B cell (primary cell): ENCODE data around the gene C15orf39. TPM values are rescaled to one million over a fixed set of nuclear protein-coding genes. Genes with fewer than 3 reads are reported as not detected.
A peak's percentile ranks its signal among the peaks of the same experiment; 100 is the strongest.

ENCODE experiments used
- ATAC-seq: fragments of 200-7000 bp; cut with Tn5 transposase; one replicate; pipeline ENCODE4 v1.10.0; 2021; ENCODE audit warnings: low read depth, mild to moderate bottlenecking, moderate number of reproducible peaks, moderate library complexity
- CTCF ChIA-PET: fragments of 350-600 bp; sonication (Branson Sonifier 250); formaldehyde crosslinking; loops from one replicate; lab custom pipeline; 2021; ENCODE audit warnings: antibody characterized with exemption, inconsistent platforms; lab: Charles Lee
- POLR2A ChIA-PET: fragments of 350-600 bp; sonication (Branson Sonifier 250); formaldehyde crosslinking; loops from one replicate; lab custom pipeline; 2021; ENCODE audit warnings: antibody characterized with exemption; lab: Charles Lee
- DNase-seq: peaks from one replicate; pipeline ENCODE4 v3.0.0; 2013
- H2AFZ ChIP-seq: 2 replicates; pipeline ENCODE4 v1.6.1; 2012; ENCODE audit warnings: mild to moderate bottlenecking, low read depth, low read length; ENCODE audit not compliant: insufficient read depth, poor library complexity, severe bottlenecking
- H3K27ac ChIP-seq, 2 donors: 1 replicate in 1 of 2; 2 replicates in 1 of 2; pipeline ENCODE4 v1.5.1; 2012 to 2013; ENCODE audit warnings: low read length in 2 of 2, mild to moderate bottlenecking in 2 of 2, moderate library complexity in 1 of 2
- H3K27me3 ChIP-seq, 4 experiments: fragments of 200-600 bp in 1 of 4; sonication (generic) in 1 of 4; replicated peaks in 1 of 4; 1 replicate in 2 of 4; 2 replicates in 2 of 4; pipeline versions ENCODE4 v1.6.1 to v1.7.0; 2013 to 2016; ENCODE audit warnings: low read length in 3 of 4, mild to moderate bottlenecking in 2 of 4, mixed read lengths in 1 of 4, moderate library complexity in 1 of 4; ENCODE audit not compliant: insufficient read depth in 4 of 4, control insufficient read depth in 3 of 4; ENCODE audit errors: control extremely low read depth in 1 of 4
- H3K36me3 ChIP-seq, 2 experiments: replicated peaks in 1 of 2; 1 replicate in 1 of 2; 2 replicates in 1 of 2; pipeline versions ENCODE4 v1.6.1 to v1.7.1; 2013; ENCODE audit warnings: low read length in 1 of 2; ENCODE audit not compliant: insufficient read depth in 2 of 2, control insufficient read depth in 1 of 2; ENCODE audit errors: control extremely low read depth in 1 of 2, extremely low read depth in 1 of 2
- H3K4me1 ChIP-seq, 2 donors: fragments of 200-600 bp in 1 of 2; sonication (generic) in 1 of 2; 1 replicate in 1 of 2; 2 replicates in 1 of 2; pipeline versions ENCODE4 v1.5.1 to v1.6.1; 2013 to 2017; ENCODE audit warnings: low read length in 2 of 2; ENCODE audit not compliant: control insufficient read depth in 2 of 2, insufficient read depth in 2 of 2
- H3K4me2 ChIP-seq: replicated peaks from 2 replicates; pipeline ENCODE3; 2012; ENCODE audit warnings: mild to moderate bottlenecking, low read depth, low read length; ENCODE audit not compliant: poor library complexity, severe bottlenecking
- H3K4me3 ChIP-seq, 5 experiments: fragments of 200-600 bp in 1 of 5; sonication (generic) in 1 of 5; 1 replicate in 3 of 5; 2 replicates in 2 of 5; pipeline versions ENCODE4 v1.5.1 to v1.7.0; 2011 to 2016; ENCODE audit warnings: low read length in 4 of 5, mild to moderate bottlenecking in 4 of 5, low read depth in 2 of 5, control low read depth in 1 of 5, moderate library complexity in 1 of 5; ENCODE audit not compliant: insufficient read depth in 1 of 5; ENCODE audit errors: control extremely low read depth in 1 of 5, extremely low read depth in 1 of 5
- H3K79me2 ChIP-seq: fragments of 200-600 bp; sonication (generic); one replicate; pipeline ENCODE4 v1.6.0; 2016; ENCODE audit warnings: low read length; ENCODE audit not compliant: control insufficient read depth, insufficient read depth
- H3K9ac ChIP-seq: fragments of 200-600 bp; sonication (generic); 2 replicates; pipeline ENCODE4 v1.6.1; 2017; ENCODE audit warnings: mild to moderate bottlenecking, low read length, moderate library complexity
- H3K9me3 ChIP-seq, 3 donors: one replicate each; pipeline versions ENCODE4 v1.6.1 to v1.7.1; 2013; ENCODE audit warnings: low read length in 2 of 3; ENCODE audit not compliant: control insufficient read depth in 2 of 3, insufficient read depth in 1 of 3; ENCODE audit errors: control extremely low read depth in 1 of 3
- H4K20me1 ChIP-seq: 2 replicates; pipeline ENCODE4 v1.6.0; 2012; ENCODE audit warnings: mild to moderate bottlenecking, low read length; ENCODE audit not compliant: insufficient read depth, control insufficient read depth, poor library complexity, severe bottlenecking
- H3K27ac Mint-ChIP-seq: one replicate; pipeline ENCODE4 v1.8.0; 2021; ENCODE audit warnings: mixed read lengths
- H3K27me3 Mint-ChIP-seq: one replicate; pipeline ENCODE4 v1.8.0; 2021; ENCODE audit warnings: mixed read lengths
- H3K4me1 Mint-ChIP-seq: one replicate; pipeline ENCODE4 v1.8.0; 2021; ENCODE audit warnings: mixed read lengths
- H3K4me3 Mint-ChIP-seq: one replicate; pipeline ENCODE4 v1.8.0; 2021; ENCODE audit warnings: mixed read lengths
- H3K9me3 Mint-ChIP-seq: one replicate; pipeline ENCODE4 v1.8.0; 2022; ENCODE audit warnings: mixed read lengths; ENCODE audit not compliant: insufficient read depth
- EZH2 ChIP-seq: IDR thresholded peaks from 2 replicates; pipeline ENCODE4 v1.6.1; 2012; ENCODE audit warnings: borderline replicate concordance, low read depth, mild to moderate bottlenecking, moderate library complexity, low read length; ENCODE audit not compliant: insufficient read depth, poor library complexity, severe bottlenecking
- WGBS: methylation state at CpG from one replicate; pipeline ENCODE4 v1.1.5; 2013; ENCODE audit warnings: missing lambda C conversion rate; ENCODE audit not compliant: insufficient coverage; 5-methylcytosine and 5-hydroxymethylcytosine counted together
- intact Hi-C: fragments of 100-400 bp; cut with micrococcal nuclease; formaldehyde crosslinking; loops from one replicate; pipeline ENCODE4 v1.10.0; 2022
- polyA plus RNA-seq: library from polyadenylated mRNA; depleted of rRNA; stranded (reverse); fragments of >200 nt; gene quantifications from 2 replicates; pipeline ENCODE4 v1.2.3, GENCODE V29; 2012
- total RNA-seq, 2 donors: library from RNA; stranded (reverse); fragments of 120-200 nt in 1 of 2; gene quantifications; 1 replicate in 1 of 2; 2 replicates in 1 of 2; pipeline versions ENCODE4 v1.2.3 to v1.2.4, GENCODE V29; 2013 to 2022
- TF ChIP-seq, protein P1 (sequence below): fragments of 200-600 bp; IDR thresholded peaks from one replicate; pipeline ENCODE4 v1.8.0; 2022; ENCODE audit warnings: antibody characterized with exemption, mild to moderate bottlenecking

C15orf39 gene
- total and polyA plus RNA-seq, 2 donors (not counting 1 experiment from before 2014, with no cell fraction given) = 12.4 to 72.7 TPM

DNA sequence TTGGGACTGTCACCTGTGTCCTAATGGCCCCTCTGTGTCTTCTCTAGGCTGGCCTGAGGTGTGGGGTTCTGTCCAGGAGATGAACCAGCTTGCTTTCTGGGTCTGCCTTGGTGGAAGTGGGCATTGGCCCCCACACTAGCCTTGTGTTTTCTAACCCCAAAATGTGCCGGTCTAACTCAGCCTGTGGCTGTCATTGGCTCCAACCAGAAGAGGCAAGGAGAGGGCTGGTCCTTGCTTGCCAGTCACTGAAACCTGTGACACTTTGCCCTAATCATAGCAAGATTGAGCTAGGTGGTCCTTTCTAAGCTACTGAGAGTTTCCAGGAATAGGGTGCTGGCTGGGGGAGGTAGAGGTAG, 2.2 kb downstream of the C15orf39 start:
- intact Hi-C loops = loop anchor here (1.0 to 10.0 kb wide), 6 partner anchors 99 to 569 kb away; partner anchors contain the start of genes COX5A, RPP25 and SIN3A
- peaks cover 0 to 29% of the 10 kb centered on the region in 2 experiments for H3K36me3 ChIP-seq
- ATAC-seq (no peak), DNase-seq (peak; percentile 42)
- Mint-ChIP-seq H3K9me3 (no peaks in the 10 kb centered on the region), H3K27ac (peak overlapping the region; percentile 53), H3K27me3 (no peaks in the 10 kb centered on the region), H3K4me3 (peak overlapping the region; percentile 78), H3K4me1 (peaks cover 41% of the 10 kb centered on the region)
- no peak overlapping the region for H3K9ac ChIP-seq
- WGBS = 33% methylated on average over 1 of the region's 1 CpG
- H3K4me3 ChIP-seq = peak overlapping the region in 2 of 5 experiments; percentile 11 to 75
- H3K9me3 ChIP-seq = peaks cover 0 to 3% (median 0%) of the 10 kb centered on the region in 3 donors
- peaks cover 0 to 18% (median 4%) of the 10 kb centered on the region in 4 experiments for H3K27me3 ChIP-seq
- peak overlapping the region; percentile 100 for H3K4me2 ChIP-seq
- CTCF ChIA-PET = interaction anchor here (0.8 to 9.9 kb wide), 14 partner anchors 11 to 383 kb away, joined by 3 to 251 read pairs (median 4); partner anchors contain the start of genes PPCDC, RPP25 and SCAMP5
- POLR2A ChIA-PET = interaction anchor here (0.7 to 2.6 kb wide), 4 partner anchors 12 to 181 kb away, joined by 3 to 28 read pairs (median 4); partner anchors contain the start of gene PPCDC
- H3K27ac ChIP-seq = peak overlapping the region in 1 of 2 donors; percentile 5
- no peak overlapping the region for H2AFZ ChIP-seq
- peaks cover 64% of the 10 kb centered on the region for H3K79me2 ChIP-seq
- peaks cover 77% of the 10 kb centered on the region for H4K20me1 ChIP-seq
- no peak for TF ChIP-seq EZH2
- TF ChIP-seq, protein P1, sequence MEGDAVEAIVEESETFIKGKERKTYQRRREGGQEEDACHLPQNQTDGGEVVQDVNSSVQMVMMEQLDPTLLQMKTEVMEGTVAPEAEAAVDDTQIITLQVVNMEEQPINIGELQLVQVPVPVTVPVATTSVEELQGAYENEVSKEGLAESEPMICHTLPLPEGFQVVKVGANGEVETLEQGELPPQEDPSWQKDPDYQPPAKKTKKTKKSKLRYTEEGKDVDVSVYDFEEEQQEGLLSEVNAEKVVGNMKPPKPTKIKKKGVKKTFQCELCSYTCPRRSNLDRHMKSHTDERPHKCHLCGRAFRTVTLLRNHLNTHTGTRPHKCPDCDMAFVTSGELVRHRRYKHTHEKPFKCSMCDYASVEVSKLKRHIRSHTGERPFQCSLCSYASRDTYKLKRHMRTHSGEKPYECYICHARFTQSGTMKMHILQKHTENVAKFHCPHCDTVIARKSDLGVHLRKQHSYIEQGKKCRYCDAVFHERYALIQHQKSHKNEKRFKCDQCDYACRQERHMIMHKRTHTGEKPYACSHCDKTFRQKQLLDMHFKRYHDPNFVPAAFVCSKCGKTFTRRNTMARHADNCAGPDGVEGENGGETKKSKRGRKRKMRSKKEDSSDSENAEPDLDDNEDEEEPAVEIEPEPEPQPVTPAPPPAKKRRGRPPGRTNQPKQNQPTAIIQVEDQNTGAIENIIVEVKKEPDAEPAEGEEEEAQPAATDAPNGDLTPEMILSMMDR = no peak
- H3K4me1 ChIP-seq = peaks cover 24 to 48% of the 10 kb centered on the region in 2 donors
